H9 (cell line): ENCODE data around the gene PAH. TPM values are rescaled to one million over a fixed set of nuclear protein-coding genes. Genes with fewer than 3 reads are reported as not detected.

Experiments
- DNase-seq: peaks from one replicate; pipeline ENCODE4 v3.0.0-alpha.2; 2017
- H2AFZ ChIP-seq: one replicate; pipeline ENCODE4 v1.6.1; 2013; ENCODE audit warnings: mild to moderate bottlenecking, low read length, control low read depth, moderate library complexity
- H2AK5ac ChIP-seq: 2 replicates; pipeline ENCODE4 v1.6.1; 2013; ENCODE audit warnings: low read length, control low read depth, mixed read lengths; ENCODE audit not compliant: insufficient read length
- H2BK120ac ChIP-seq: one replicate; pipeline ENCODE4 v1.6.1; 2013; ENCODE audit warnings: low read depth, mild to moderate bottlenecking, low read length, control low read depth, inconsistent platforms; ENCODE audit not compliant: poor library complexity, severe bottlenecking
- H2BK12ac ChIP-seq: 2 replicates; pipeline ENCODE4 v1.6.1; 2013; ENCODE audit warnings: low read length, control low read depth, mixed read lengths, low read depth; ENCODE audit not compliant: insufficient read length
- H2BK15ac ChIP-seq: 2 replicates; pipeline ENCODE4 v1.6.1; 2013; ENCODE audit warnings: low read depth, low read length, control low read depth
- H2BK20ac ChIP-seq: one replicate; pipeline ENCODE4 v1.6.1; 2013; ENCODE audit warnings: low read depth, mild to moderate bottlenecking, low read length, control low read depth, inconsistent platforms; ENCODE audit not compliant: poor library complexity, severe bottlenecking
- H2BK5ac ChIP-seq: 2 replicates; pipeline ENCODE4 v1.6.1; 2013; ENCODE audit warnings: low read length, control low read depth, mixed read lengths; ENCODE audit not compliant: insufficient read length
- H3K14ac ChIP-seq: 2 replicates; pipeline ENCODE4 v1.6.1; 2013; ENCODE audit warnings: low read length, control low read depth; ENCODE audit not compliant: insufficient read depth
- H3K18ac ChIP-seq: 2 replicates; pipeline ENCODE4 v1.6.1; 2013; ENCODE audit warnings: low read depth, mild to moderate bottlenecking, mixed read lengths, low read length, control low read depth; ENCODE audit not compliant: insufficient read length
- H3K23ac ChIP-seq: 2 replicates; pipeline ENCODE4 v1.6.1; 2013; ENCODE audit warnings: low read length, control low read depth, mixed read lengths, low read depth; ENCODE audit not compliant: insufficient read length
- H3K23me2 ChIP-seq: 2 replicates; pipeline ENCODE4 v1.6.1; 2013; ENCODE audit warnings: low read depth, mild to moderate bottlenecking, mixed read lengths, low read length, control low read depth; ENCODE audit not compliant: insufficient read length, poor library complexity, severe bottlenecking
- H3K27ac ChIP-seq: 2 replicates; pipeline ENCODE4 v1.5.1; 2013; ENCODE audit warnings: low read length, control low read depth, mixed read lengths, low read depth; ENCODE audit not compliant: insufficient read length
- H3K27me3 ChIP-seq: 2 replicates; pipeline ENCODE4 v1.6.1; 2013; ENCODE audit warnings: low read length, control low read depth, inconsistent platforms; ENCODE audit not compliant: insufficient read depth
- H3K4ac ChIP-seq: 2 replicates; pipeline ENCODE4 v1.6.1; 2013; ENCODE audit warnings: low read depth, mild to moderate bottlenecking, control low read depth, inconsistent platforms, low read length, moderate library complexity
- H3K4me1 ChIP-seq: 2 replicates; pipeline ENCODE4 v1.6.1; 2013; ENCODE audit warnings: low read length, control low read depth, inconsistent platforms; ENCODE audit not compliant: insufficient read depth
- H3K4me2 ChIP-seq: 2 replicates; pipeline ENCODE4 v1.6.1; 2013; ENCODE audit warnings: low read length, control low read depth, mixed read lengths; ENCODE audit not compliant: insufficient read length, insufficient read depth
- H3K56ac ChIP-seq: 2 replicates; pipeline ENCODE4 v1.6.1; 2013; ENCODE audit warnings: low read depth, mild to moderate bottlenecking, mixed read lengths, low read length, control low read depth; ENCODE audit not compliant: insufficient read length
- H3K79me1 ChIP-seq: 2 replicates; pipeline ENCODE4 v1.6.1; 2013; ENCODE audit warnings: low read depth, mild to moderate bottlenecking, moderate library complexity, low read length, control low read depth, inconsistent platforms; ENCODE audit not compliant: insufficient read depth, poor library complexity, severe bottlenecking
- H3K79me2 ChIP-seq: 2 replicates; pipeline ENCODE4 v1.6.1; 2013; ENCODE audit warnings: low read length, control low read depth, inconsistent platforms; ENCODE audit not compliant: insufficient read depth
- H3K9ac ChIP-seq: 2 replicates; pipeline ENCODE4 v1.6.1; 2013; ENCODE audit warnings: low read length, control low read depth, mixed read lengths; ENCODE audit not compliant: insufficient read length; ENCODE audit errors: extremely low read depth
- H3K9me3 ChIP-seq: one replicate; pipeline ENCODE4 v1.6.1; 2013; ENCODE audit warnings: low read depth, low read length, inconsistent platforms; ENCODE audit not compliant: control insufficient read depth
- H3T11ph ChIP-seq: one replicate; pipeline ENCODE4 v1.6.1; 2013; ENCODE audit warnings: mild to moderate bottlenecking, low read length, control low read depth, inconsistent platforms
- H4K20me1 ChIP-seq: one replicate; pipeline ENCODE4 v1.6.1; 2013; ENCODE audit not compliant: control insufficient read depth, insufficient read length, insufficient read depth
- H4K5ac ChIP-seq: 2 replicates; pipeline ENCODE4 v1.6.1; 2013; ENCODE audit warnings: low read depth, mild to moderate bottlenecking, mixed read lengths, low read length, control low read depth; ENCODE audit not compliant: insufficient read length
- H4K8ac ChIP-seq: replicated peaks from 2 replicates; pipeline ENCODE4 v1.6.1; 2013; ENCODE audit warnings: low read length, control low read depth, mixed read lengths, low read depth; ENCODE audit not compliant: insufficient read length
- H4K91ac ChIP-seq: 2 replicates; pipeline ENCODE4 v1.6.1; 2013; ENCODE audit warnings: low read depth, mild to moderate bottlenecking, moderate library complexity, mixed read lengths, low read length, control low read depth; ENCODE audit not compliant: insufficient read length
- H3K27ac Mint-ChIP-seq, 3 experiments: 2 replicates in 2 of 3; 3 replicates in 1 of 3; pipeline ENCODE4 v1.8.0; 2020 to 2021; ENCODE audit warnings: mixed read lengths in 3 of 3, mild to moderate bottlenecking in 1 of 3, moderate library complexity in 1 of 3
- H3K27me3 Mint-ChIP-seq: 2 replicates; pipeline ENCODE4 v1.8.0; 2021; ENCODE audit warnings: low read depth, mild to moderate bottlenecking, moderate library complexity, mixed read lengths
- H3K36me3 Mint-ChIP-seq, 3 experiments: 2 replicates in 2 of 3; 3 replicates in 1 of 3; pipeline ENCODE4 v1.8.0; 2020 to 2021; ENCODE audit warnings: low read depth in 3 of 3, mixed read lengths in 3 of 3; ENCODE audit not compliant: insufficient read depth in 1 of 3
- H3K4me1 Mint-ChIP-seq, 2 experiments: 2 replicates each; pipeline ENCODE4 v1.8.0; 2020; ENCODE audit warnings: mixed read lengths in 2 of 2
- H3K4me3 Mint-ChIP-seq, 2 experiments: 2 replicates in 1 of 2; 3 replicates in 1 of 2; pipeline ENCODE4 v1.8.0; 2020 to 2021; ENCODE audit warnings: mild to moderate bottlenecking in 2 of 2, mixed read lengths in 2 of 2, moderate library complexity in 1 of 2
- H3K9me3 Mint-ChIP-seq, 2 experiments: 2 replicates in 1 of 2; 3 replicates in 1 of 2; pipeline ENCODE4 v1.8.0; 2020; ENCODE audit warnings: mild to moderate bottlenecking in 2 of 2, mixed read lengths in 2 of 2, moderate library complexity in 1 of 2
- WGBS: extraction: QIAGEN DNeasy Blood & Tissue Kit; methylation state at CpG from one replicate; pipeline ENCODE4 v1.1.7; 2013; ENCODE audit warnings: missing lambda C conversion rate, low lambda C conversion rate, mixed read lengths; ENCODE audit not compliant: insufficient read length; ENCODE audit errors: extremely low coverage; 5-methylcytosine and 5-hydroxymethylcytosine counted together
- total RNA-seq: library from RNA; stranded (reverse); gene quantifications from 2 replicates; pipeline ENCODE4 v1.2.1, GENCODE V29; 2021
- TF ChIP-seq, protein P1 (sequence below): fragments of 200-600 bp; sonication (generic); conservative IDR thresholded peaks from 3 replicates; pipeline ENCODE4 v1.8.0; 2021; ENCODE audit warnings: antibody characterized with exemption, mild to moderate bottlenecking

The PAH gene
- total RNA-seq, 1 experiment from 2014 or later, result 6.1 TPM

DNA sequence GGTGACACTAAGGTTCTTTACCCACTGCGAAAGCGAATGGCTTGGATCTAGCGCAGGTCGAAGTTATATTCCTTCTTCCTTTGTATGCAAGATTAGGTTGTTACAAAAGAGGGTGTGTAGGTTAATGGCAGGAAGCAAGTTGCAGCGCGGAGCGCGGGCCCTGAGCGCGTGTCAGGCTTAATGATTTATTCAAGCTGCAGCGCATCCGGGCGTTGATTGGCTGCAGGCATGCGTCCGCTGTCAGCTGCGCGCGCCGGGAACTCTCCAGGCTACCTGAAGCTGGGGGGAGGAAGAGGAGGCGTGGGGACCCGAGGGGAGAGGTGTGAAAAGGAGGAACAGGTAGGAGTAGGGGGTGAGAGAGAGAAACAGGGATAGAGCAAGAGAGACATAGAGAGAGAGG lies 47.8 kb upstream of the PAH start:
- peaks cover 10% of the 10 kb centered on the region for H3K23me2 ChIP-seq
- H4K91ac ChIP-seq, result no peak overlapping the region
- peaks cover 15 to 18% of the 10 kb centered on the region in 2 experiments for H3K9me3 Mint-ChIP-seq
- H3K27ac ChIP-seq, result no peak overlapping the region
- WGBS, result no CpG with 5 or more reads among the region's 21 CpGs
- H3K4me2 ChIP-seq, result peak overlapping the region; percentile 82
- H3K9ac ChIP-seq, result no peak overlapping the region
- H2BK15ac ChIP-seq, result no peak overlapping the region
- no peak overlapping the region for H2BK20ac ChIP-seq
- H3K4me1 ChIP-seq, result peaks cover 5% of the 10 kb centered on the region; the same call in 1 of the 2 replicates
- H3K23ac ChIP-seq, result no peak overlapping the region
- H3K4me3 Mint-ChIP-seq, result peak overlapping the region; percentile 37 to 84
- no peak overlapping the region for H3K56ac ChIP-seq
- H2AK5ac ChIP-seq, result no peak overlapping the region
- H3K79me1 ChIP-seq, result no peaks in the 10 kb centered on the region
- H3K4ac ChIP-seq, result no peak overlapping the region
- H3K27me3 ChIP-seq, result peaks cover 72% of the 10 kb centered on the region
- H2AFZ ChIP-seq, result no peak overlapping the region
- peak; percentile 79 for DNase-seq
- no peak overlapping the region for H4K8ac ChIP-seq
- H3K14ac ChIP-seq, result no peak overlapping the region; the same call in 1 of the 2 replicates
- no peak overlapping the region for H4K5ac ChIP-seq
- H3K79me2 ChIP-seq, result no peaks in the 10 kb centered on the region
- H3T11ph ChIP-seq, result no peak overlapping the region
- H2BK120ac ChIP-seq, result no peak overlapping the region
- H2BK12ac ChIP-seq, result no peak overlapping the region
- TF ChIP-seq, protein P1, sequence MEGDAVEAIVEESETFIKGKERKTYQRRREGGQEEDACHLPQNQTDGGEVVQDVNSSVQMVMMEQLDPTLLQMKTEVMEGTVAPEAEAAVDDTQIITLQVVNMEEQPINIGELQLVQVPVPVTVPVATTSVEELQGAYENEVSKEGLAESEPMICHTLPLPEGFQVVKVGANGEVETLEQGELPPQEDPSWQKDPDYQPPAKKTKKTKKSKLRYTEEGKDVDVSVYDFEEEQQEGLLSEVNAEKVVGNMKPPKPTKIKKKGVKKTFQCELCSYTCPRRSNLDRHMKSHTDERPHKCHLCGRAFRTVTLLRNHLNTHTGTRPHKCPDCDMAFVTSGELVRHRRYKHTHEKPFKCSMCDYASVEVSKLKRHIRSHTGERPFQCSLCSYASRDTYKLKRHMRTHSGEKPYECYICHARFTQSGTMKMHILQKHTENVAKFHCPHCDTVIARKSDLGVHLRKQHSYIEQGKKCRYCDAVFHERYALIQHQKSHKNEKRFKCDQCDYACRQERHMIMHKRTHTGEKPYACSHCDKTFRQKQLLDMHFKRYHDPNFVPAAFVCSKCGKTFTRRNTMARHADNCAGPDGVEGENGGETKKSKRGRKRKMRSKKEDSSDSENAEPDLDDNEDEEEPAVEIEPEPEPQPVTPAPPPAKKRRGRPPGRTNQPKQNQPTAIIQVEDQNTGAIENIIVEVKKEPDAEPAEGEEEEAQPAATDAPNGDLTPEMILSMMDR, result no peak
- H3K36me3 Mint-ChIP-seq, result peaks cover 9 to 11% (median 11%) of the 10 kb centered on the region in 3 experiments; a peak in 6 of 7 replicates
- no peak overlapping the region for H3K27ac Mint-ChIP-seq
- H3K27me3 Mint-ChIP-seq, result peaks cover 97% of the 10 kb centered on the region
- H4K20me1 ChIP-seq, result no peaks in the 10 kb centered on the region
- H3K18ac ChIP-seq, result no peak overlapping the region
- H3K4me1 Mint-ChIP-seq, result peaks cover 42 to 57% of the 10 kb centered on the region in 2 experiments
- H2BK5ac ChIP-seq, result no peak overlapping the region
- H3K9me3 ChIP-seq, result peaks cover 10% of the 10 kb centered on the region
